Uterus (tissue), 4 donors: ENCODE results near the gene PCIF1. TPM values are rescaled to one million over a fixed set of nuclear protein-coding genes. Genes with fewer than 3 reads are reported as not detected.
A peak's percentile ranks its signal among the peaks of the same experiment; 100 is the strongest.

Source experiments
- DNase-seq, 2 donors: peaks; one replicate each; pipeline ENCODE4 v3.0.0-alpha.2; 2019 to 2020
- H3K27ac ChIP-seq, 2 donors: fragments of 200-600 bp; sonication (generic); 1 replicate in 1 of 2; 2 replicates in 1 of 2; pipeline ENCODE4 v1.5.1; 2016 to 2018
- H3K27me3 ChIP-seq, 2 donors: fragments of 200-600 bp; sonication (generic); one replicate each; pipeline ENCODE4 v1.5.1; 2018 to 2019; ENCODE audit warnings: control low read depth in 1 of 2
- H3K36me3 ChIP-seq, 2 donors: fragments of 200-600 bp; sonication (generic); one replicate each; pipeline ENCODE4 v1.5.1; 2019; ENCODE audit warnings: control low read depth in 1 of 2
- H3K4me1 ChIP-seq, 2 donors: fragments of 200-600 bp; sonication (generic); one replicate each; pipeline ENCODE4 v1.5.1; 2018 to 2019; ENCODE audit warnings: control low read depth in 1 of 2
- H3K4me3 ChIP-seq, 2 donors: fragments of 200-600 bp; sonication (generic); 1 replicate in 1 of 2; 2 replicates in 1 of 2; pipeline ENCODE4 v1.5.1; 2018 to 2019; ENCODE audit warnings: mild to moderate bottlenecking in 1 of 2
- H3K9me3 ChIP-seq, 2 donors: fragments of 200-600 bp; sonication (generic); one replicate each; pipeline ENCODE4 v1.5.1; 2019; ENCODE audit warnings: control low read depth in 1 of 2
- CTCF ChIP-seq, 4 experiments: fragments of 200-600 bp in 2 of 4; fragments of 450-650 bp in 2 of 4; sonication (generic) in 2 of 4; IDR thresholded peaks; one replicate each; pipeline ENCODE4 v1.5.1; 2016 to 2019; ENCODE audit warnings: antibody characterized with exemption in 4 of 4, mild to moderate bottlenecking in 2 of 4, moderate library complexity in 1 of 4
- POLR2A ChIP-seq, 2 donors: fragments of 450-650 bp; IDR thresholded peaks; one replicate each; pipeline ENCODE4 v1.6.1; 2016; ENCODE audit warnings: antibody characterized with exemption in 2 of 2, mild to moderate bottlenecking in 1 of 2, moderate library complexity in 1 of 2
- intact Hi-C: fragments of 100-400 bp; cut with DNase I; formaldehyde crosslinking; loops from one replicate; pipeline ENCODE4 v1.15.1; 2023; ENCODE audit warnings: low total_unique reads
- total RNA-seq, 4 donors: library from RNA; depleted of rRNA in 3 of 4; stranded (reverse); fragments of >200 nt in 3 of 4; gene quantifications; one replicate each; pipeline versions ENCODE4 v1.1.0 to v1.2.4, GENCODE V29; 2014 to 2023
- donor health status: DM: yes; HTN: yes; CAD: no.

Gene PCIF1
- total RNA-seq, 4 donors from 2014 or later: 11.0 to 71.0 (median 40.0) TPM

- TF ChIP-seq POLR2A (IDR thresholded peaks at IDR 0.05) (no peak), CTCF (IDR thresholded peaks at IDR 0.05) (no peak)
- Histone ChIP-seq H3K4me3 (no peak overlapping the region), H3K27ac (no peak overlapping the region), H3K9me3 (no peaks in the 10 kb centered on the region), H3K36me3 (no peaks in the 10 kb centered on the region), H3K27me3 (no peaks in the 10 kb centered on the region), H3K4me1 (no peaks in the 10 kb centered on the region)
- intact Hi-C loops: no loop called here
- peak in 1 of 2 donors; percentile 16 for DNase-seq
Measured at GRCh38 chr20:45907219-45907948, 27.1 kb upstream of the PCIF1 start.

- Histone ChIP-seq H3K4me3 (no peak overlapping the region), H3K4me1 (no peaks in the 10 kb centered on the region), H3K27ac (no peak overlapping the region), H3K9me3 (no peaks in the 10 kb centered on the region), H3K36me3 (no peaks in the 10 kb centered on the region), H3K27me3 (no peaks in the 10 kb centered on the region)
- TF ChIP-seq POLR2A (IDR thresholded peaks at IDR 0.05) (no peak), CTCF (IDR thresholded peaks at IDR 0.05) (no peak)
- DNase-seq: no peak
- intact Hi-C loops: no loop called here
Measured at GRCh38 chr20:45908084-45908483, 26.4 kb upstream of the PCIF1 start.

GRCh38 chr20:45909336-45909808, 25.1 kb upstream of the PCIF1 start:
- H3K9me3 ChIP-seq: no peaks in the 10 kb centered on the region
- H3K27me3 ChIP-seq: no peaks in the 10 kb centered on the region
- intact Hi-C loops: no loop called here
- TF ChIP-seq POLR2A (IDR thresholded peaks at IDR 0.05) (no peak), CTCF (IDR thresholded peaks at IDR 0.05) (no peak)
- H3K4me1 ChIP-seq: no peaks in the 10 kb centered on the region
- peak overlapping the region in 1 of 2 donors; percentile 78 for H3K27ac ChIP-seq
- H3K36me3 ChIP-seq: no peaks in the 10 kb centered on the region
- peak in 1 of 2 donors; percentile 15 for DNase-seq
- no peak overlapping the region for H3K4me3 ChIP-seq

- H3K36me3 ChIP-seq: no peaks in the 10 kb centered on the region
- H3K27ac ChIP-seq: peak overlapping the region; percentile 78 to 90
- no peaks in the 10 kb centered on the region for H3K9me3 ChIP-seq
- no peaks in the 10 kb centered on the region for H3K27me3 ChIP-seq
- intact Hi-C loops: no loop called here
- H3K4me3 ChIP-seq: peak overlapping the region in 1 of 2 donors; percentile 20
- TF ChIP-seq CTCF (IDR thresholded peaks at IDR 0.05): no peak
- DNase-seq: peak in 1 of 2 donors; percentile 38
- no peaks in the 10 kb centered on the region for H3K4me1 ChIP-seq
Measured at GRCh38 chr20:45909817-45910669, 24.4 kb upstream of the PCIF1 start.
